ENCODE results near the gene MAP1A.
A peak's percentile ranks its signal among the peaks of the same experiment; 100 is the strongest.

DNA sequence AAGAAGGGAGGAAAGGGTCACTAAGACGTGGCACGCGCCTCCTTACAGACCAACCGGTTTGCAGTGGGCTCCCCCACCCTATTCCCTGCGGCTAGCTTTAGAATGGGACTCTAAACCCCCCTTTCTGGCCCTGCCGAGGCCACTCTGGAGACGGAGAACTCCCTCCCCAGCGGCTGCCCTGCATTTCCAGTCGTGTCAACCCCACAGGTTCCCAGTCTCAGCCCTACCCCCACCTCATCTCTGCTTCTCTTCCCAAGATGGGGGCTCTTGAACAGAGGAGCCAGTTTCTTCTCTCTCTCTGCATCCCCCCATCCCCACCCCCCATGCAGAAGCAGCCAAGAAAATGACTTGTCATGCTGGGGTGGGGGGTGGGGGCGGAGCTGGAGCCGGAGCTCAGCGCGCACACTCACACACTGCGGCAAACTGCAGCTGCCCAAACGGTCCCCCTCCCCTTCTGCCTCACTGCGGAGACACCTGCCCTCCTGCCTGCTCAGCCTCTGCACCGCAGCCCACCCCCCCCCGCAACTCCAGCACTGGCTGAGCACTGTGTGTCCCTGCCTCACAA, 871 bp downstream of the MAP1A start:
- TF ChIP-seq, protein P1, sequence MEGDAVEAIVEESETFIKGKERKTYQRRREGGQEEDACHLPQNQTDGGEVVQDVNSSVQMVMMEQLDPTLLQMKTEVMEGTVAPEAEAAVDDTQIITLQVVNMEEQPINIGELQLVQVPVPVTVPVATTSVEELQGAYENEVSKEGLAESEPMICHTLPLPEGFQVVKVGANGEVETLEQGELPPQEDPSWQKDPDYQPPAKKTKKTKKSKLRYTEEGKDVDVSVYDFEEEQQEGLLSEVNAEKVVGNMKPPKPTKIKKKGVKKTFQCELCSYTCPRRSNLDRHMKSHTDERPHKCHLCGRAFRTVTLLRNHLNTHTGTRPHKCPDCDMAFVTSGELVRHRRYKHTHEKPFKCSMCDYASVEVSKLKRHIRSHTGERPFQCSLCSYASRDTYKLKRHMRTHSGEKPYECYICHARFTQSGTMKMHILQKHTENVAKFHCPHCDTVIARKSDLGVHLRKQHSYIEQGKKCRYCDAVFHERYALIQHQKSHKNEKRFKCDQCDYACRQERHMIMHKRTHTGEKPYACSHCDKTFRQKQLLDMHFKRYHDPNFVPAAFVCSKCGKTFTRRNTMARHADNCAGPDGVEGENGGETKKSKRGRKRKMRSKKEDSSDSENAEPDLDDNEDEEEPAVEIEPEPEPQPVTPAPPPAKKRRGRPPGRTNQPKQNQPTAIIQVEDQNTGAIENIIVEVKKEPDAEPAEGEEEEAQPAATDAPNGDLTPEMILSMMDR (IDR thresholded peaks at IDR 0.05), result no peak
- TF ChIP-seq POLR2A (IDR thresholded peaks at IDR 0.05), result peak in 1 of 2 donors; percentile 29
